Transverse colon (tissue), 4 donors: ENCODE measurements around the gene GDF7. TPM values are rescaled to one million over a fixed set of nuclear protein-coding genes. Genes with fewer than 3 reads are reported as not detected.

ENCODE experiments used
- DNase-seq: peaks from one replicate; pipeline ENCODE4 v3.0.0-alpha.2; 2019
- H3K27ac ChIP-seq, 4 donors: fragments of 200-600 bp; sonication (generic); 2 replicates each; pipeline ENCODE4 v1.5.1; 2016 to 2018; ENCODE audit warnings: inconsistent platforms in 4 of 4
- H3K27me3 ChIP-seq: fragments of 200-600 bp; sonication (generic); 2 replicates; pipeline ENCODE4 v1.5.1; 2017; ENCODE audit warnings: inconsistent platforms
- H3K36me3 ChIP-seq, 4 donors: fragments of 200-600 bp; sonication (generic); 2 replicates each; pipeline ENCODE4 v1.5.1; 2017 to 2019; ENCODE audit warnings: inconsistent platforms in 4 of 4
- H3K4me1 ChIP-seq, 4 donors: fragments of 200-600 bp; sonication (generic); 2 replicates each; pipeline ENCODE4 v1.5.1; 2017 to 2020; ENCODE audit warnings: inconsistent platforms in 4 of 4
- H3K4me3 ChIP-seq, 4 donors: fragments of 200-600 bp; sonication (generic); 1 replicate in 1 of 4; 2 replicates in 3 of 4; pipeline versions ENCODE4 v1.5.1 to v1.6.1; 2017 to 2019; ENCODE audit warnings: inconsistent platforms in 4 of 4
- H3K9me3 ChIP-seq, 2 donors: fragments of 200-600 bp; sonication (generic); 2 replicates each; pipeline ENCODE4 v1.5.1; 2017 to 2019; ENCODE audit warnings: inconsistent platforms in 2 of 2
- CTCF ChIP-seq, 5 experiments: fragments of 200-600 bp in 3 of 5; fragments of 450-650 bp in 2 of 5; sonication (generic) in 3 of 5; IDR thresholded peaks; 1 replicate in 2 of 5; 2 replicates in 3 of 5; pipeline ENCODE4 v1.5.1; 2016 to 2017; ENCODE audit warnings: antibody characterized with exemption in 5 of 5, inconsistent platforms in 3 of 5, mild to moderate bottlenecking in 2 of 5, moderate library complexity in 1 of 5
- EP300 ChIP-seq: sonication (generic); formaldehyde crosslinking; IDR thresholded peaks from one replicate; pipeline ENCODE4 v1.6.1; 2017; ENCODE audit warnings: antibody characterized with exemption, low read depth
- POLR2A ChIP-seq: fragments of 450-650 bp; IDR thresholded peaks from one replicate; pipeline ENCODE4 v1.6.1; 2016; ENCODE audit warnings: antibody characterized with exemption, mild to moderate bottlenecking, moderate library complexity
- POLR2AphosphoS5 ChIP-seq, 3 donors: sonication (generic); formaldehyde crosslinking; IDR thresholded peaks; one replicate each; pipeline ENCODE4 v1.6.1; 2016; ENCODE audit warnings: antibody characterized with exemption in 3 of 3
- WGBS, 2 donors: methylation state at CpG; one replicate each; pipeline ENCODE4 v1.1.5; 2018; ENCODE audit warnings: low coverage in 1 of 2; 5-methylcytosine and 5-hydroxymethylcytosine counted together
- in situ Hi-C, 4 donors: fragments of 200-750 bp; cut with MboI; loops; one replicate each; pipeline versions ENCODE4 v1.15.0 to v1.15.1; 2017; ENCODE audit warnings: low sequenced_read_pairs in 3 of 4, low pct_ligation_motif_present in 1 of 4, low pct_unique_long_range_greater_than_20kb in 1 of 4
- intact Hi-C: fragments of 100-400 bp; cut with DNase I; formaldehyde crosslinking; loops from one replicate; pipeline ENCODE4 v1.15.1; 2023; ENCODE audit warnings: low total_unique reads
- total RNA-seq, 4 donors: library from RNA; depleted of rRNA; stranded (reverse); fragments of >200 nt; gene quantifications; one replicate each; pipeline ENCODE4 v1.1.0, GENCODE V29; 2016

GDF7 gene
- total RNA-seq, 4 donors from 2014 or later: 0.20 to 1.1 (median 0.58) TPM

- WGBS, 2 donors: 95 to 100% methylated on average over 1 of the region's 1 CpG
- no peaks in the 10 kb centered on the region for H3K27me3 ChIP-seq
- no peak for DNase-seq
- no peaks in the 10 kb centered on the region for H3K36me3 ChIP-seq
- no peaks in the 10 kb centered on the region for H3K4me1 ChIP-seq
- no peak overlapping the region for H3K27ac ChIP-seq
- no peak overlapping the region for H3K4me3 ChIP-seq
- in situ Hi-C loops (no loop called here), intact Hi-C loops (no loop called here)
- peaks cover 0 to 7% of the 10 kb centered on the region in 2 donors for H3K9me3 ChIP-seq
- TF ChIP-seq CTCF (IDR thresholded peaks at IDR 0.05) (no peak), POLR2A (no peak), EP300 (no peak), POLR2AphosphoS5 (IDR thresholded peaks at IDR 0.05) (no peak)
Measured at GRCh38 chr2:20722592-20723240, 55.8 kb downstream of the GDF7 start.

- TF ChIP-seq EP300: no peak
- TF ChIP-seq POLR2A: no peak
- TF ChIP-seq POLR2AphosphoS5 (IDR thresholded peaks at IDR 0.05): no peak
- TF ChIP-seq CTCF (IDR thresholded peaks at IDR 0.05): no peak
- in situ Hi-C loops: no loop called here
- intact Hi-C loops: no loop called here
Measured at GRCh38 chr2:20723543-20723942, 56.6 kb downstream of the GDF7 start.

GRCh38 chr2:20724500-20725053, 57.6 kb downstream of the GDF7 start:
- TF ChIP-seq POLR2A: no peak
- no peak for TF ChIP-seq CTCF (IDR thresholded peaks at IDR 0.05)
- no peak for TF ChIP-seq EP300
- no peak for TF ChIP-seq POLR2AphosphoS5 (IDR thresholded peaks at IDR 0.05)
- WGBS, 2 donors: 97 to 100% methylated on average over 2 to 3 of the region's 3 CpGs
- Histone ChIP-seq H3K4me3 (no peak overlapping the region), H3K4me1 (peaks cover 0 to 4% (median 0%) of the 10 kb centered on the region in 4 donors), H3K27ac (no peak overlapping the region), H3K36me3 (no peaks in the 10 kb centered on the region), H3K27me3 (no peaks in the 10 kb centered on the region), H3K9me3 (no peaks in the 10 kb centered on the region)
- in situ Hi-C loops: no loop called here
- intact Hi-C loops: no loop called here
- DNase-seq: no peak

More at GRCh38 chr2:20723543-20723942, 56.6 kb downstream of the GDF7 start:
- H3K4me3 ChIP-seq: no peak overlapping the region
- H3K36me3 ChIP-seq: no peaks in the 10 kb centered on the region
- DNase-seq: no peak
- peaks cover 0 to 3% (median 0%) of the 10 kb centered on the region in 4 donors for H3K4me1 ChIP-seq
- no peak overlapping the region for H3K27ac ChIP-seq
- H3K27me3 ChIP-seq: no peaks in the 10 kb centered on the region
- no peaks in the 10 kb centered on the region for H3K9me3 ChIP-seq

GRCh38 chr2:20725782-20726181, 58.8 kb downstream of the GDF7 start:
- WGBS, 2 donors: 92% methylated on average over 2 of the region's 2 CpGs; no CpG with 5 or more reads in 1 of the 2 donors
- H3K27ac ChIP-seq: no peak overlapping the region
- no peaks in the 10 kb centered on the region for H3K9me3 ChIP-seq
- no peaks in the 10 kb centered on the region for H3K27me3 ChIP-seq
- intact Hi-C loops: no loop called here
- peaks cover 0 to 4% (median 0%) of the 10 kb centered on the region in 4 donors for H3K4me1 ChIP-seq
- H3K36me3 ChIP-seq: no peaks in the 10 kb centered on the region
- no peak for TF ChIP-seq CTCF (IDR thresholded peaks at IDR 0.05)
- no peak for DNase-seq
- no peak overlapping the region for H3K4me3 ChIP-seq
- in situ Hi-C loops: no loop called here
